ENCODE results near the gene NDUFA8. TPM values are rescaled to one million over a fixed set of nuclear protein-coding genes. Genes with fewer than 3 reads are reported as not detected.

Gene NDUFA8
- total and polyA plus RNA-seq, 2 of the 4 experiments (the other 2 are of a cell fraction) = 45.2 to 98.1 TPM

GRCh38 chr9:122204055-122204454 is 44.5 kb upstream of the NDUFA8 start:
- no peak overlapping the region for H2BK5ac ChIP-seq (ENCODE audit: low read depth, low read length, poor library complexity, severe bottlenecking)
- H3K14ac ChIP-seq (replicated peaks; ENCODE audit: low read depth, low read length) = no peak overlapping the region
- H3K4me3 ChIP-seq (ENCODE audit: insufficient read depth, low read depth, low read length) = no peak overlapping the region
- in situ Hi-C loops (cut with MboI; ENCODE audit: low sequenced_read_pairs) = no loop called here
- no peak overlapping the region for H2BK15ac ChIP-seq (ENCODE audit: low read depth, low read length)
- H3K4ac ChIP-seq (ENCODE audit: low read depth, low read length) = no peak overlapping the region
- no peak overlapping the region for H3K9ac ChIP-seq (ENCODE audit: low read depth, low read length)
- H3K9me3 ChIP-seq (ENCODE audit: control insufficient read depth, insufficient read depth, low read length) = no peaks in the 10 kb centered on the region
- DNase-seq (no peak), ATAC-seq (ENCODE audit: low read depth) (no peak)
- 90% methylated on average over 3 of the region's 5 CpGs; no CpG with 5 or more reads in 1 of the 2 experiments for WGBS, 2 experiments (ENCODE audit: extremely low coverage in 2 of 2, insufficient read length in 1 of 2)
- BruUV-seq (replicated peaks) = no TSS peak
- dilution Hi-C loops (cut with HindIII; ENCODE audit: low sequenced_read_pairs, unreplicated experiment) = no loop called here
- H3K27me3 ChIP-seq (ENCODE audit: control insufficient read depth, insufficient read depth, low read length) = peaks cover 9% of the 10 kb centered on the region; the same call in 1 of the 2 replicates
- H3K18ac ChIP-seq (ENCODE audit: low read depth, low read length) = no peak overlapping the region
- CTCF ChIA-PET = no interaction called here
- TF ChIP-seq RFX5 (IDR thresholded peaks at IDR 0.05; ENCODE audit: low read depth, low read length) = no peak
- no peak for TF ChIP-seq NFE2L2 (IDR thresholded peaks at IDR 0.05; ENCODE audit: low read depth, low read length)
- TF ChIP-seq SMC3 (IDR thresholded peaks at IDR 0.05; ENCODE audit: low read depth, low read length) = no peak
- TF ChIP-seq RAD21 (IDR thresholded peaks at IDR 0.05; ENCODE audit: low read length) = no peak
- no peak for TF ChIP-seq MXI1 (IDR thresholded peaks at IDR 0.05; ENCODE audit: borderline replicate concordance, low read depth, low read length)
- TF ChIP-seq BHLHE40 (IDR thresholded peaks at IDR 0.05; ENCODE audit: low read depth, low read length) = no peak
- no peak for TF ChIP-seq POLR2A (IDR thresholded peaks at IDR 0.05; ENCODE audit: low read depth, low read length)
- TF ChIP-seq MAZ (IDR thresholded peaks at IDR 0.05; ENCODE audit: borderline replicate concordance, low read depth, low read length) = no peak
- no peak for TF ChIP-seq RCOR1 (IDR thresholded peaks at IDR 0.05; ENCODE audit: insufficient replicate concordance, low read length)
- no peak for TF ChIP-seq MAFK (IDR thresholded peaks at IDR 0.05; ENCODE audit: low read depth, low read length)
- no peak for TF ChIP-seq USF2 (IDR thresholded peaks at IDR 0.05; ENCODE audit: low read depth, low read length)
- no peak for TF ChIP-seq FOS (IDR thresholded peaks at IDR 0.05; ENCODE audit: low read depth, low read length)
- TF ChIP-seq CTCF (conservative IDR thresholded peaks at IDR 0.05; ENCODE audit: low read depth, low read length) = no peak
- no peak for TF ChIP-seq CEBPB (IDR thresholded peaks at IDR 0.05; ENCODE audit: low read depth, low read length)
- TF ChIP-seq CHD1 (IDR thresholded peaks at IDR 0.05; ENCODE audit: low read depth, low read length) = no peak
- no peak for TF ChIP-seq ELK1 (IDR thresholded peaks at IDR 0.05; ENCODE audit: borderline replicate concordance, low read depth, low read length)
- no peaks in the 10 kb centered on the region; the same call in 1 of the 2 replicates for H3K9me1 ChIP-seq (ENCODE audit: insufficient read depth, low read length)
- H4K5ac ChIP-seq (ENCODE audit: low read depth, low read length) = no peak overlapping the region
- H2BK120ac ChIP-seq (ENCODE audit: low read depth, low read length) = no peak overlapping the region
- H3K36me3 ChIP-seq (ENCODE audit: control insufficient read depth, insufficient read depth, low read length) = no peaks in the 10 kb centered on the region
- POLR2A ChIA-PET (ENCODE audit: unreplicated experiment) = no interaction called here
- no peak overlapping the region for H2AFZ ChIP-seq (replicated peaks; ENCODE audit: low read length, poor library complexity)
- no peak overlapping the region for H2BK20ac ChIP-seq (ENCODE audit: low read depth, low read length)
- no peak overlapping the region for H3K27ac ChIP-seq (ENCODE audit: insufficient read depth, low read length)
- H3K4me1 ChIP-seq (ENCODE audit: control insufficient read depth, insufficient read depth, low read length) = peaks cover 8% of the 10 kb centered on the region; the same call in 1 of the 2 replicates
- H3K4me2 ChIP-seq (ENCODE audit: low read depth, low read length) = no peak overlapping the region
- H3K79me1 ChIP-seq (ENCODE audit: low read depth in 1 of 2, low read length in 2 of 2) = no peaks in the 10 kb centered on the region
- H2AK9ac ChIP-seq (replicated peaks; ENCODE audit: low read depth, low read length, poor library complexity) = no peak overlapping the region
- H4K8ac ChIP-seq (ENCODE audit: low read depth in 2 of 2, low read length in 2 of 2) = no peak overlapping the region
- H3K56ac ChIP-seq (ENCODE audit: extremely low read depth, insufficient read depth, low read length) = no peak overlapping the region
- peaks cover 4% of the 10 kb centered on the region; the same call in 1 of the 2 replicates for H4K20me1 ChIP-seq (ENCODE audit: insufficient read depth, low read length)
- no peak overlapping the region for H4K91ac ChIP-seq (ENCODE audit: insufficient read depth, low read depth, low read length)
- intact Hi-C loops (cut with micrococcal nuclease) = no loop called here
- no peak overlapping the region for H2AK5ac ChIP-seq (ENCODE audit: low read depth, low read length)
- no peak overlapping the region for H3K23ac ChIP-seq (ENCODE audit: low read depth, low read length)

All from IMR-90 (cell line).